CD4-positive, alpha-beta T cell treated with Interleukin-21 for 1 hour (primary cell): Measurements from ENCODE around the gene ICA1.

Source experiments
- DNase-seq: peaks from one replicate; pipeline ENCODE4 v3.0.0-alpha.2; 2020

The ICA1 gene

DNA sequence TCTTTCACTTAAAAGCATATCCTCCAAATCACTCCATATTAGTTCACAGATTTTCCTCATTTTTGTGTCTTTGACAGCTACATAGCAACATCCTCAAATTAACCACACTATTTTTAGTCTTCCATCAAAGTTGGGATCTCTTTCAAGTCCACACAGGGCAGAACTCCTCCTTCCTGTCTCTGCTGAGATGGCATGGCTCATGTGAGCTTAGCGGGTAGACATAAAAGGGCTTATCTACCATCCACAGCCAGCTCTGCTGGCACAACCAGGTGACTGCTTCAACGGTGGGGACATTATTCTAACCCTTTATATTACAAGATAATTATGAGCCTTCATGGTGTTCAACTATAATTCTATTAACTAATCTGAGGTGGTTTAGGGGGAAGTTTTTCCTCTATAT, 35.5 kb downstream of the ICA1 start:
- DNase-seq: no peak

DNA sequence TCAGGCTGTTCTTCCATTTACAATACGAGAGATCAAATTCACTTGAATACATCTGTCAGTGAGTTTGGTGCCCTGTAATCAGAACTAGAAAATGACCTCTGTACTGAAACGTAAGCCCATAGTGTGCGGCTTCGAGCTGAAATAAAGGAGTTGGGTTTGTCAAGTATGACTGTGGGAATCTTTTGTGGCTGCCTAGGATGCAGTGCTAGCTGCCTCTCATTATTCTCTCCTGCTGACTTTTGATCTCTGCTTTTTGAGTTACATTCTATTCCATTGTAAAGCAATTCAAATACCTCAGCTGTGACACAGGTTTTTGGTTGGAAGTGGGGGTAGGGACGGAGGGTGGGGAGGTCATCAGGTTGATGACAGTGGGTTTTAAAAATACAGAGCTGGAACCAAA, 40.4 kb downstream of the ICA1 start:
- DNase-seq: no peak

DNA sequence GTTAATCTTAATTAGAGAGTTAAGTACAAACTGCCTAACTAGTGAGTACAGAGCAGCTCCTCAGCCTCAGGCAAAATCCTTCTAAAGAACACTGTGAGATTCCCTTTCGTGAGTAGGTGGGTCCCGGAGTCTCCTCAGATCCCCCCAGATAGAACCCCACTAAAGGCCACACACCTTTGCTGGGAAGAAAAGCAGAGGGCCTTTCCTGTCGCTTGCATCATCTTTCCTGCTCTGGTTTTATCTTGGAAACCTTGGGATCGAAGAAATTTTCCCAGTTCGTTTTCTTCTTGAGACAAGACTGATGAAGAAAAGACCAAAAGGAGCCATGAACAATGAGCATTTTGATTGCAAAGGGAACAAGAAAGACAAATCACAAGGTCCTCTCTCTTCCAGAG, 40.9 kb downstream of the ICA1 start:
- DNase-seq: no peak

DNA sequence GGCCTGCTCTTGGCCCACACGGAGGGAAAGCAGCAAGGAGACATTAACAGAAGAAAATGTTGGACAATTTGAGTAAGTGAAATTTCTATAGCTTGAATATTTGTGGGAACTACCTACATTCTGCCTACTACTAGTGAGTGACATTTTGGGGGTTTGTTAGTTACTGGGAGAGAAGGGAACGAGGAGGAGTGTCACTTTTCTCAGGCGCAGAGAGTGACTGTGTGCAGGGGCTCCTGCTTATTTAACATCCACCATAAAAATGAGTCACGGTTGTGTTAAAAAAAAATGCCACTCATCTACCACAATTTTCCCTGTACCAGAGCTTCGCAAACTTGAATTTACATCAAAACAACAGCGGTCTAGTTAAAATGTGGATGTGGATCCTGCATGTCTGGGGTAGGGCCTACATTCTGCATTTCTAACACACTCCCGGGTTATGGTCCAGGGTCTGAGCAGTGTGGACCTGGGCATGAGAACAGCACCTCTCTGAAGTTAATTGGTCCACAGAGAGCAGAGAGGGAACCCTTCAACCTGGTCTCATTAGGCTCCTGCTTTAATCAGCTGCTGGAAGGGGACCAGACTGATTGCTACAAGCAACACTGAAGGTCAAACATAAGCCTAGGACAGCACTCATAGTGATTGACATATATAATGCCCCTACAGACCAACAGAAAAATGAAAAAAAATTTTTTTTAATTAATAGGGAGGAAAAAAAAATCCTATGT, 41.4 kb downstream of the ICA1 start:
- no peak for DNase-seq

DNA sequence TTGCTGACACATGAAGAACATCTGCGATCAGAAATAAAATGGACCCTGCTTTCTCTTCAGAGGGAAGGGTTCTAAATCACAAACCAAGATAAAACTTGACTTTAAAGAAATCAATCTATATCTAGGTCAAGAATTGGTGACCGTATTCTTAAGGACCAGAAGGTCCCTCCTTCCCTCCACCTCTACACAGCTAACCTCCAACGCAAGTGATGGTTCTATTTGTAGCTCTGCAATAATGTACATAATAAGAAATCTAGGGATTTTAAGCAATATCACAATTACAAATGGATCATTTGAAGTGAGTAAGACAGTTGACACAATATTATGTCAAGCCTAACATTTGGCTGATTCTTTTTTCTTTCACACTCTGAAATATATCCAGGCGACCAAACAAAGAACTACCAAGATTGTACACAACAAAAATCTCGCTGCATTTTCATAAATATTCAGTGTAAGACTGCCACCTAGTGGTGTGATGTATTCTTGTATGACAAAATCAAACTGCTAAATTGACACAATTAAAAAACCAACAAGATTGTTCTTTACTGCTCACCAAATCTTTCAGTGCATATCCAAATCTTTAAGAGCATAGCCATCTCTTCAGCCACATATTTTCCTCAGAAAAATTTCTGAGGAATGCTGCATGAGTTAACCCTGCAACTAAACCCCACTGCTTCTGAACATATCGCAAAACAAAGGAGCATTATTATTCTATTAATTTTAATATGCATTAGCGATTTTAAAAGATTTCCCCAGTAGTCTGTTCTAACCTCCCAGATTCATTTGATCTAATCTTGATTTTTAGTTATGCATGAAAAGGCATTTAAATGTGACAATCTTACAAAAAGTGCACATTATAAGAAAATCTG, 44.5 kb downstream of the ICA1 start:
- peak; percentile 78 for DNase-seq

DNA sequence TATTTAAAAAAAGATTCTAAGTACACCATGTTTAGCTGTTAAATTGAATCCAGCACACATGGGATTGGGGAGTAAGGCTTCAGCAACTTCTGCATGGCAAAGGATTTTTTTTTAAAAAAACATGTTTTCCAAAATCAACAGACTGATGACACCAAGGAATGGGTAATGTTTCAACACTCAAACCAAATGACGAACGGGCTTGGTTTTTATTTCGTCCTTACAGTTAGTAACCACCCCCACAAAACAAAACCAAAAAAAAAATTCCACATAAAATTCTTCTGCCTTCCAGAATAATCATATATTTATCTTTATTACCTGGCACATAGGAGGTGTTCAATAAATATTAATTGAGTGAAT, 45.7 kb downstream of the ICA1 start:
- DNase-seq: no peak

DNA sequence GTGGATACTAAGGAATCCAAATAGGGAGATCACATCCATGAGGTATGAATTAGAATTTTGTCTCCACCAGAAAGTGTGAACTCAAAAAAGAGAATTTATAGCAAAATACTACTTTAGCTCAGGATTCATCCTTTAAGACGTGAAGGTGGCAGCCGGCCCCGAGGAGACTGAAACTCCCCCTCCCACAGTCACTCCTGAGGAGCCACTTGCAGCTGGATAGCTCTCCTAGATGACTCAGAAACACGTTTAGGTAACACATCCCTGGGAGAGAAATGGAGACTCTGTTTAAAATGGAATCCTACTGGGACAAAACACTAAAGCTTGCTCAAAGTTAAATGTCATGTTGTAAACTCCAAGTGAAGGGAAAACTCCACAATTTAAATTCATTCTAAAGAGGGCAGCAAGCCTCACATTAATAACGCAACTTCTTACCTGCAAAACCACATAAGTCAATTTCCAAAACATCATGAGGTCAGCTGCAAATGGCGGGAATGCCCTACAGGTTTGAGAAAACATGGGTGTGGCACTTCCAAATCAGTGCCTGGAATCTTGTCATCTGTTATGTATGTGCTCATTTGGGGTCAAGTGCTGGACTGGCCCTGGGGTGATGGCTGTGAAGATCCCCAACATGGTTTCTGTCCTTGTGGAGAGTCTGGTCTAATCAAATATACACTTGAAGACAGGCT, 46.2 kb downstream of the ICA1 start:
- no peak for DNase-seq

DNA sequence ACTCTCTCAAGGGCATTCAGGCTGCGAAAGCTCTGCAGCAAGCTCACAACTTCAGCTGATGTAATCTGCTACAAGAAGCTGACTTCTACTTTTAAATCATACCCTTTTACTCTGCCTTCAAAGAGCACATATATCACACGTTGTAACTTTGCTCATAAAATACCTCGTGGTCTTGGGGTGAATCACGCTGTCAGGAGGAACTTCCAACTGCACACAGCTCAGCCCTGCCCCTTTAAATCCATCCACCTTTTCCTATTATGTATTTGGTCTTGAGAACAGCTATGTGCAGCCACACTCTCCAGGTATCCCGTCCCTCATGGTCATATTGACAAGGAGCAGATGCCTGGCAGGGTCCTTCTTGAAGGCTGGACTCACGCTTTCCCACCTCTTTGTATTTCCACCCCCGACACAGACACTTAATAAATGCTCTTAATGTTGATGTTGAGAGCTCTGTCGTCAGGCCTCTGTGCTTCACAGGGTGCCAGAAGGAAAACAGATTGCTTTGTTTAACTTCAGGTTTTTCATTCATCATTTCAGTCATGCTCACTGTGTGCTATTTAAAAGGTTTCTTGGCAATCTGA, 47.6 kb downstream of the ICA1 start:
- DNase-seq: no peak

DNA sequence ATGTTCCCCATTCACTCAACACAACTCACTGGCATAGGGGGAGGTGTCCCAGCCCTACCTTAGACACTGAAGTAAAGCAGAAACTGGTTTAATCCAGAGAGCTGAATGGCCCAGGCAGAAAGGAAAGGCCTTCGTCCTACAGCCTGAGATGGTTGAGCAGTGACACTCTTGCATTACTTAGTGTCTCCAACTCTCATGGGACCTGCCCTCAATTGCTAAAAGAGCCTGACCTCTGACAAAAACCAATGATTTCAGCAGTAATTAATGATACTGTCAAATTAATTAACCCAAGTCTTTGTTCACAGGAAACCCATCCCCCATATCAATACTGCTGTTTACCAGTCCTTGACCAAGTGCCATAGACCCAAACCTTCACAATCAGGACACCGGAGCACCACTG, 48.6 kb downstream of the ICA1 start:
- DNase-seq: no peak

DNA sequence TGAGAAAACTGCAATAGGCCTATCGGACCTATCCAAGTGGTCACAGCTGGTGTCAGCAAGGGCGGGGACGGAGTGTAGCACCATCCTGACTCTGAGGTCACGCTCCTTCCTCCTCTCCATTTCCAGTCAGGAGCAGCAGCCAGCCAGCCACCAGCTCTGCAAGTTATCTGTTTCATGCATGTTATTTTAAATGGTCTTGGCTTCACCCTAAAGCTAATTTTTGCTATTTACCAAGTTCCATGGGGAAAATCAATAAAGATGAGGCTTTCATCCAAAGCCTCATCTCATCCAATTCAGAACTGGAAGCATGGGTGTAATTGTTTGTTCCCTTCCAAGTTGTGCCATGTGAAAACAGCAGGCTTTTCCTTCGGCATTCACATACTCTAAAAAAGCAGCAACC, 49.3 kb downstream of the ICA1 start:
- no peak for DNase-seq

DNA sequence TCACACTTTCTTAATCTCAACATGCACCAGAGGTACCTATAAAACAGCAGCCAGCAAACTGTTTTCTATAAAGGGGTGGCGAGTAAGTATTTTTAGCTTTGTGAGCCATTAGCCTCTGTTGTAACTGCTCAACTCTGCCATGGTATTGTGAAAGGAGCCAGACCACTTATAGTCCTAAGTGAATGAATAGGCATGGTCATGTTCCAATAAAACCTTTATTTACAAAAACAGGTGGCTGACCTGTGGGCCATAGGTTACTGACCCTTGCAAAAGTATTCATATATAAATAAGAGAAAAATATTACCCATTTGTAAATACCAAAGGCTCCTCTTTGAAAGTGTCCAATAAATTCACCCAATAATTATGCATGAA, 50.3 kb downstream of the ICA1 start:
- DNase-seq: no peak

DNA sequence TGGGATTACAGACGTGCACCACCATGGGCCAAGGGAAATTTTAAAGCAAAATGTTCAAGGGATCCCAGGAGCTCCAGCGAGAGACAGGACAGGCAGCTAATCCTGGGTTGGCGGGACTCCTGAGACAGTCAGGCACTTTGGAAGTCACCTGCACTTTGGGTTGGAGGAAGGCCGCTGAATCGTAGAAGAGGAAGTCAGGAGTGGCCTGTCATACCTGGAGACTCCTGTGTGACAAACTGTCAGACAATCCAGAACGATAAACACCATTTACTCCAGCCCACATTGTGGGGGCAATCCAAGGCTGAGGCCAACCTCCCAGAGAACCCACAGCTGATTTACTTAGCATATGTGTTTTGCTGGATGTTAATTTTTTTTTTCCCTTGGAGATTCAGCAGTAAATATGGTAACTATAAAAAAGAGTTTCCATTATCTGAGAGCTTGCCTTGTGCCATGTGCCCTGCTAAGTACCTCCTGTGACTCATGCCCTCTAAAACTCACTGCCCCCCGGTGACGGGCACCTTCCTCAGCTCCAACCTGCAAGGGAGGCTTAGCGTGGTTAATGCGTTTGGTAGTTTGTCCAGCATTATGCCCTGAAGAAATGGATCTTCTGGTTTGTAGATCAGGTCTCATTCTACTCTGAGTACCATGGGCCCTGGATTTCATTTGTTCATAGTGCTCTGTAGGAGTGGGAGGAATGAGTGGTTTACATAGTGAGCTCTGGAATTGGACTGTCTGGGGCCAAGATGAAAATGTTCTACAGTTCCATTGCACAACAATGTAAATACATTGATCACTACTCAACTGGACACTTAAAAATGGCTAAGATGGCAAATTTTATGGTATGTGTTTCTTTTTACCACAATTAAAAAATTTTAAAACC, 50.9 kb downstream of the ICA1 start:
- DNase-seq: no peak

DNA sequence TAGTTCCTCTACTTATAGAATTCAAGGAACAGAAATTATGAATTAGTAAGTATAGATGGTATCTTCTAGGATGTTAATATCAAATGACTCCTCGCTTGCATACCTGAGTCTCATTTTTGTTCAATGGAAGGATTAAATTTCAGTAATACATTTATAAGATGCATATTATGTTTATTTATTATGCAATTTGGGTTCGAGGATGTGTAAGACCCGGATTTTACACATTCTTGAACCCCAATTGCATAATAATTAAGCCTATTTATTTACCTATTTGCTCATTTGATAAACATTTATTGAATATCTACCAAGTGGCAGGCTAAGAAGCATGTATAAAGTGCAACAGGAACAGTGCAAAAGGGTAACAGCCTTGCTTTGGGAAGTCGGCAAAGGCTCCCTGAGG, 52.6 kb downstream of the ICA1 start:
- DNase-seq: no peak

DNA sequence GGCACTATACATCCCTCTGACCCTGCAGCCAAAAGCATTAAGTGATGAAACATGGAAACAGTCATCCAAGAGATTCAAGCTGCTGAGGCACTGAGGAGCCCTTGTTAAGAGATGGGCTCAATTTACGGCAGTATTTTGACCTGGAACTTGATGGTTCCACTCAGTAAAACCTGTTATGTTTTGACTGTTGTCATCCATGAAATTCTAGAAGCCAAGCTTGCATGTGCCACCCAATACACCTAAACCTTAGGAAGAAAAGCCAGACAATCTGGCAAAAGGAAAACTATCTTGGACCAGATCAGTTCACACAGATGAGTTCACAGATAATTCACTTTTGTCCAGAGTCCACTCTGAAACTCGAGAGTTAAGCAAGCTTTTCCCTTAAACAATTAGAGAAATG, 53.2 kb downstream of the ICA1 start:
- no peak for DNase-seq

DNA sequence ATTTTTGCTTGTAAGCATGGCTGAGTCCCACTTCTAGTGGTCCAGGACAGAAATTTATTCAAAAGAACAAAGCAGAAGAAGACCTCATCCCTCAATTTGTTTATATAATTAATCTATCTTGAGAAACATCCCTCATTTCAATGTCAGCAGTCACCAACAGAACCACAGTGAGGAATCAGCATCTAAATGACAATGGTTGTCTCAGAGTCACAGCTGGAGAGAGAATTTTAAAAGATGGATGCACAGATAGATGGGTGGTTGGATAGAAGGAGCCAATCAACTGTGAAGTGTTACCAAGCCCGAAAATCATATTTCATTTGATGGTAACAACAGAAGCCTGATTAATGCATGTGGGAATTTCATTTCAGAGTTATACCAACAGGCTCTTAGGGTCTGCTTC, 55.0 kb downstream of the ICA1 start:
- DNase-seq: no peak

DNA sequence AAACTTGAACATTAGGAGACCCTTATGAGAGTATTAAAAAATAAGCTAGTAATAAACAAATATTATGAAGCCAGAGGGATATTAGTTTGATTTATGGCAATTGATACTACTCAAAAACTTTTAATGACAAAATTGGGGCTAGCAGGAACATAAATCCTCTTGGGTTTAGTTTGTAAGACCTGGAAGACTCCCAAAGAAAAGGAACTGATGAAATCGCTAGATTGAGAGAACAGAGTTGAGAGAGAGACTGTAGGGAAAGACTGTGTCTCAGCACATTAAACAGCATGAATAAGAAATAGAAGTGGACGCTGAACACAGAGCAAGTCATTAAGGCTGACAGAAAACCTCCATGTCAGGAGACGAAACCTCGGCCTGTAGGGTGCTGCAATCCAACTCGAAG, 56.4 kb downstream of the ICA1 start:
- DNase-seq: no peak

DNA sequence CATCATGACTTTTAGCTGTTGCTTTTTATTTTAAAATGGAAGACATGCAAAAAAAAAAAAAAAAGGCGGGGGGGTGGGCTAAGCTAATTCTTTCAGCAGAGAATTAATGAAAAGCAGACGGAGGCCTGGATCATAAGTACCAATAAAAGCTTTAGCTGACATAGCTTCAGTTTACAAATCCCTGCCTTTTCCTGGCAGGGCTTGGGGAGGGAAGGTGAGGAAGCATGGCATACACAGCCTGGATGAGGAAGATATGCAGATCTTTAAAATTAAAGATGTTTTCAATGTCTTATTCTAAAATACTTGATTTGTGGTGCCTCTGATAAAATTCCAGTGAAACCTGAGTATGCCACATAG, 57.0 kb downstream of the ICA1 start:
- DNase-seq: no peak

DNA sequence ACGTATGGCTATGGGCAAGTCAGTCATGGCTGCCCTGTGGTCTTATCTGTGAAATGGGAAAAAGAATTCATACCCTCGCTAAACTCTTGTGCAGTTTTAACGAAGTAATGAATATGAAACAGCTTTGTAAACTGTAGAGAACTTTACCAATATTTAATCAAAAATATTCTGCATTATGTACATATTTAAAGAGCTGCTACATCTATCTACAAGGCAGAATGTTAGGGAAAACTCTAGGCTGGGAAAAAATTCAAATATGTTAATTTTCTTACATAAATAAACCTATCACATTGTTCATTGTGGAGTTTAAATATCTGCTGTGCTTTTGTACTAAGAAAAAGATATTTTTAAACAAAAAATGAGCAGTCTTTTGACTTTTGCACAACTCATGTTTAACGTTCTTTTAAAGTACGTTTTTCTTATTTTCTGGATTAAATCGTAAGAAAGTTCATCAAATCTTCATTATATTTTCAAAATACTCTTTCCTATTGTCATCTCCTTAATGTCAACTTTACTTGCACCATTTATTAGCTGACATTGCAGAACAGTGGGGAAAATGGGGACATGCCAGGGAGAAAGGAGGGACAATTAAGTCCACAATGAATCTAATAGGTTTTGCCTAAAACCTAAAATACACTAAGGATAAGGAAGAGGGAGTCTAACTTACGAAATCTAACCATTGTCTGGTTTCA, 57.5 kb downstream of the ICA1 start:
- no peak for DNase-seq

DNA sequence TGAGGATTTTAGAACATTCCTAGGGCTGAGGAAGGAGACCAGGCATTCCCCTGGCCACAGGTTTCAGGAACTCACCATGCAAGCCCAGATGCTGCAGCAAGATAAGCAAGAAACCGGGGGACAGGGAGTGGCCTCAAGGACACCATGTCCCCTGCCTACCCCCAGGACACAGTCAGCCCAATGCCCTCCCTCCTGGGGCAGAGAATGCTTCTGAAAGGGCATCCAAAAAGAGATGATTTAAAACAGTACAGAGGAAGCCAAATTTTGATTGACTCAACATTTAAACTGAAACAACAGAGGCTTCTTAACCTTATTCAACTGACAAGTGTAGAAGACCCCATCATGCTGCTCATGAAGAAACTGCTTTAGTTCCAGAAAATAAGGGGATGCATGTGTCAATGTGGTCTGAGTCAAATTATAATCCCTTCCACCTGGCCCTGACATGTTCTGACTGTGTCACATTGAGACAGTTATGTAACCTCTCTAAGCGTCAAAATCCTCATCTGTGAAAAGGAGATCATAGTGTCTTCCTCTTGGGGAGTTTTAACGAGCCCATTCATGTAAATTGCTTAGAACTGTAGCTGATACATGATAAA, 60.0 kb downstream of the ICA1 start:
- no peak for DNase-seq

DNA sequence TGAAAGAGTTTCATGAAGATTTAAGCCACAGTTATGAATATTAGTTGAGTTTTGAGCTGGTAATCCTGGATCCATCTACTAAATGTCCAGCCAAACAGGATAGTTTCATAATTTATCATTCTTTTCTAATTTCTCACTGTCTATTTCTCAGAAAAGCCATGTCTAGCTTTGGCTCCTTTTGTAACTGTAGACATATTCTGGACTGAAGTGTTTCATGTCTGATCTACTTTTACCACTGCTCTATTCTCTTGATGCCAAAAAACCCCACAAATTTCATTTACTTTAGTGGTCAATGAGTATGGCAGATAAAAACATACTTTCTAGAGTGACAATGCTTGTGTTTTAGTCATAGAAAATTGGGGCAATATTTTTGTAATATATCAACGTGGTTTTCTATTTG, 61.2 kb downstream of the ICA1 start:
- no peak for DNase-seq

DNA sequence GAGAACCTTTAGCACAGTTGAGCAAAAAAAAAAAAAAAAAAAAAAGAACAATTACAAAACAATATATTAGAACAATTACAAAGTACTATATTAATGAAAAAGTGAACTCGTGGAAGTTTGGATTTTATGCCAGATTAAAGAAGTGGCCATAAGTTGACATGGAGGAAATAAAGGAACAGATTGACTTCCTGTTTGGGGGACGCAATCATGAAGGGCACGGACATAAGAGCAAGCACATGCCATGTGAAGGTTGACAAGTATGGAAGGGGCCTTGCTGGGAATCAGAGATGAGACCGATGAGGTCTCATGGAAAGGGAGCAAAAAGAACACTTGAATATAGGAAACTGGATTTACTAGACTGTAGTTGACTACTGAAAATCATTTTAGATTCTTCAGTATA, 61.7 kb downstream of the ICA1 start:
- no peak for DNase-seq
